ENCODE data around the gene LRRC17. TPM values are rescaled to one million over a fixed set of nuclear protein-coding genes. Genes with fewer than 3 reads are reported as not detected.

LRRC17 gene
- total and polyA plus RNA-seq, 10 of the 15 experiments (the other 5 are each of a cell fraction or from before 2014, with no cell fraction given), result 0.06 to 0.31 (median 0.10) TPM; not detected in 5

DNA sequence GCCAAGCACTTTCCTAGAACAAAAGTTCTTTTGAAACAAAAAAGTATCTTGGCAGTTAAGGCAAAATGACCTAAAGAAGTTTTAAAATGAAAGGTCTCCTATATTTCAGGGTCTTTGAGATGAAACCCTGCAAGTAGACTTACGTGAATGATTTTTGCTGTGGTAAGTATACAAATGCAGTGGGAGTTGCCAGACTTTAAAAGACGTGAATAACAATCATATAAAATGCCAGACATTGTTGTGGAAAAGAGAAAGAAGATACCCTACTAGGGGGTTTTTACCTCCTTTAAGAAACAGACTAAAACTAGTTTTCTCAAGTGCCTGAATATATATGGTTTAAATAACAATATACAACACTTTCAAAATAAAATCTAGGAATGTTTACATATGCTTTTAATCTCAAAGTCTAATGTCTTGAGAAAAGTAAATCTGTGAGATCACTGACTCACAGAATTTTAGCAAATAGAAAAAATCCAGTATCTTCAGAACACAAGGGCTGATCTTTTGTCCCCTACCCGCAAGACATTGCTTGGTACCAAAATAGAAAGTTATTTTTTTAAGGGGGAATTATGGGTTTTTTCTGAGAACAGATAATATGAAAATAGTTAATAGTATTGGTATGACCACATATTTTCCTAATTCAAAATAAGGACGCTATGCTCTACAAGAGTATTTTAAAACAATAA lies 29.5 kb downstream of the LRRC17 start:
- Histone ChIP-seq H3K27me3 (replicated peaks in 1 of 2; ENCODE audit: control insufficient read depth in 2 of 2, insufficient read depth in 2 of 2, low read length in 1 of 2) (no peaks in the 10 kb centered on the region; a peak in 1 of 4 replicates), H3K4me3 (no peak overlapping the region), H4K20me1 (ENCODE audit: control insufficient read depth, insufficient read depth) (no peaks in the 10 kb centered on the region), H3K27ac (ENCODE audit: control insufficient read depth, insufficient read depth) (no peak overlapping the region), H3K36me3 (ENCODE audit: control insufficient read depth in 2 of 2, insufficient read depth in 2 of 2, low read length in 1 of 2) (no peaks in the 10 kb centered on the region), H3K9me3 (replicated peaks; ENCODE audit: control insufficient read depth, insufficient read depth, low read length) (no peaks in the 10 kb centered on the region), H3K9ac (ENCODE audit: control insufficient read depth, insufficient read depth, low read length) (no peak overlapping the region), H3K4me2 (ENCODE audit: control insufficient read depth, insufficient read depth) (no peak overlapping the region), H3K79me2 (ENCODE audit: control insufficient read depth, insufficient read depth, low read length) (no peaks in the 10 kb centered on the region), H2AFZ (ENCODE audit: control insufficient read depth, low read depth, low read length) (no peak overlapping the region), H3K4me1 (ENCODE audit: control insufficient read depth, insufficient read depth, low read length) (no peaks in the 10 kb centered on the region)
- ATAC-seq, result no peak
- in situ Hi-C loops (cut with MboI) (no loop called here), intact Hi-C loops (cut with micrococcal nuclease; ENCODE audit: unreplicated experiment) (no loop called here)
- FAIRE-seq, result no peak
- WGBS (ENCODE audit: insufficient coverage, insufficient replicate concordance, low lambda C conversion rate, missing lambda C conversion rate), result 26% methylated on average over 4 of the region's 4 CpGs
- POLR2A ChIA-PET, result no interaction called here
- CTCF ChIA-PET, result no interaction called here
- SMC1A ChIA-PET (ENCODE audit: uncharacterized antibody, unreplicated experiment), result no interaction called here
- no TSS peak for BruUV-seq (replicated peaks)
- TF ChIP-seq SUZ12 (IDR thresholded peaks at IDR 0.05; ENCODE audit: unreplicated experiment) (no peak), SMAD5 (IDR thresholded peaks at IDR 0.05; ENCODE audit: low read depth) (no peak), MEF2A (IDR thresholded peaks at IDR 0.05; ENCODE audit: insufficient read depth, low read depth, low read length) (no peak), STAT1 (conservative IDR thresholded peaks at IDR 0.05) (no peak), RB1 (IDR thresholded peaks at IDR 0.05; ENCODE audit: borderline replicate concordance) (no peak), ZNF274 (IDR thresholded peaks at IDR 0.05; ENCODE audit: insufficient read depth, insufficient read length) (no peak), BMI1 (IDR thresholded peaks at IDR 0.05; ENCODE audit: borderline replicate concordance) (no peak)
- TF ChIP-seq, protein P1, sequence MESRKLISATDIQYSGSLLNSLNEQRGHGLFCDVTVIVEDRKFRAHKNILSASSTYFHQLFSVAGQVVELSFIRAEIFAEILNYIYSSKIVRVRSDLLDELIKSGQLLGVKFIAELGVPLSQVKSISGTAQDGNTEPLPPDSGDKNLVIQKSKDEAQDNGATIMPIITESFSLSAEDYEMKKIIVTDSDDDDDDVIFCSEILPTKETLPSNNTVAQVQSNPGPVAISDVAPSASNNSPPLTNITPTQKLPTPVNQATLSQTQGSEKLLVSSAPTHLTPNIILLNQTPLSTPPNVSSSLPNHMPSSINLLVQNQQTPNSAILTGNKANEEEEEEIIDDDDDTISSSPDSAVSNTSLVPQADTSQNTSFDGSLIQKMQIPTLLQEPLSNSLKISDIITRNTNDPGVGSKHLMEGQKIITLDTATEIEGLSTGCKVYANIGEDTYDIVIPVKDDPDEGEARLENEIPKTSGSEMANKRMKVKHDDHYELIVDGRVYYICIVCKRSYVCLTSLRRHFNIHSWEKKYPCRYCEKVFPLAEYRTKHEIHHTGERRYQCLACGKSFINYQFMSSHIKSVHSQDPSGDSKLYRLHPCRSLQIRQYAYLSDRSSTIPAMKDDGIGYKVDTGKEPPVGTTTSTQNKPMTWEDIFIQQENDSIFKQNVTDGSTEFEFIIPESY (IDR thresholded peaks at IDR 0.05), result no peak
- TF ChIP-seq, protein P2, sequence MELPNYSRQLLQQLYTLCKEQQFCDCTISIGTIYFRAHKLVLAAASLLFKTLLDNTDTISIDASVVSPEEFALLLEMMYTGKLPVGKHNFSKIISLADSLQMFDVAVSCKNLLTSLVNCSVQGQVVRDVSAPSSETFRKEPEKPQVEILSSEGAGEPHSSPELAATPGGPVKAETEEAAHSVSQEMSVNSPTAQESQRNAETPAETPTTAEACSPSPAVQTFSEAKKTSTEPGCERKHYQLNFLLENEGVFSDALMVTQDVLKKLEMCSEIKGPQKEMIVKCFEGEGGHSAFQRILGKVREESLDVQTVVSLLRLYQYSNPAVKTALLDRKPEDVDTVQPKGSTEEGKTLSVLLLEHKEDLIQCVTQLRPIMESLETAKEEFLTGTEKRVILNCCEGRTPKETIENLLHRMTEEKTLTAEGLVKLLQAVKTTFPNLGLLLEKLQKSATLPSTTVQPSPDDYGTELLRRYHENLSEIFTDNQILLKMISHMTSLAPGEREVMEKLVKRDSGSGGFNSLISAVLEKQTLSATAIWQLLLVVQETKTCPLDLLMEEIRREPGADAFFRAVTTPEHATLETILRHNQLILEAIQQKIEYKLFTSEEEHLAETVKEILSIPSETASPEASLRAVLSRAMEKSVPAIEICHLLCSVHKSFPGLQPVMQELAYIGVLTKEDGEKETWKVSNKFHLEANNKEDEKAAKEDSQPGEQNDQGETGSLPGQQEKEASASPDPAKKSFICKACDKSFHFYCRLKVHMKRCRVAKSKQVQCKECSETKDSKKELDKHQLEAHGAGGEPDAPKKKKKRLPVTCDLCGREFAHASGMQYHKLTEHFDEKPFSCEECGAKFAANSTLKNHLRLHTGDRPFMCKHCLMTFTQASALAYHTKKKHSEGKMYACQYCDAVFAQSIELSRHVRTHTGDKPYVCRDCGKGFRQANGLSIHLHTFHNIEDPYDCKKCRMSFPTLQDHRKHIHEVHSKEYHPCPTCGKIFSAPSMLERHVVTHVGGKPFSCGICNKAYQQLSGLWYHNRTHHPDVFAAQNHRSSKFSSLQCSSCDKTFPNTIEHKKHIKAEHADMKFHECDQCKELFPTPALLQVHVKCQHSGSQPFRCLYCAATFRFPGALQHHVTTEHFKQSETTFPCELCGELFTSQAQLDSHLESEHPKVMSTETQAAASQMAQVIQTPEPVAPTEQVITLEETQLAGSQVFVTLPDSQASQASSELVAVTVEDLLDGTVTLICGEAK (IDR thresholded peaks at IDR 0.05; ENCODE audit: borderline replicate concordance), result no peak
- RAD21 ChIA-PET (ENCODE audit: unreplicated experiment), result no interaction called here
- DNase-seq (ENCODE audit: low read depth, low spot score), result no peak

Measured in GM12878 (cell line).